PC-9 (cell line): ENCODE data around the gene EML3.

ENCODE experiments used
- EZH2 ChIP-seq: fragments of 200-600 bp; sonication (generic); IDR thresholded peaks from 2 replicates; pipeline ENCODE4 v1.8.0; 2017; ENCODE audit warnings: antibody characterized with exemption, low read depth
- TF ChIP-seq, protein P1 (sequence below): fragments of 200-600 bp; sonication (generic); conservative IDR thresholded peaks from 2 replicates; pipeline ENCODE4 v1.6.1; 2017; ENCODE audit warnings: mixed run types, antibody characterized with exemption, mild to moderate bottlenecking, moderate library complexity

- TF ChIP-seq, protein P1, sequence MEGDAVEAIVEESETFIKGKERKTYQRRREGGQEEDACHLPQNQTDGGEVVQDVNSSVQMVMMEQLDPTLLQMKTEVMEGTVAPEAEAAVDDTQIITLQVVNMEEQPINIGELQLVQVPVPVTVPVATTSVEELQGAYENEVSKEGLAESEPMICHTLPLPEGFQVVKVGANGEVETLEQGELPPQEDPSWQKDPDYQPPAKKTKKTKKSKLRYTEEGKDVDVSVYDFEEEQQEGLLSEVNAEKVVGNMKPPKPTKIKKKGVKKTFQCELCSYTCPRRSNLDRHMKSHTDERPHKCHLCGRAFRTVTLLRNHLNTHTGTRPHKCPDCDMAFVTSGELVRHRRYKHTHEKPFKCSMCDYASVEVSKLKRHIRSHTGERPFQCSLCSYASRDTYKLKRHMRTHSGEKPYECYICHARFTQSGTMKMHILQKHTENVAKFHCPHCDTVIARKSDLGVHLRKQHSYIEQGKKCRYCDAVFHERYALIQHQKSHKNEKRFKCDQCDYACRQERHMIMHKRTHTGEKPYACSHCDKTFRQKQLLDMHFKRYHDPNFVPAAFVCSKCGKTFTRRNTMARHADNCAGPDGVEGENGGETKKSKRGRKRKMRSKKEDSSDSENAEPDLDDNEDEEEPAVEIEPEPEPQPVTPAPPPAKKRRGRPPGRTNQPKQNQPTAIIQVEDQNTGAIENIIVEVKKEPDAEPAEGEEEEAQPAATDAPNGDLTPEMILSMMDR, result no peak
- TF ChIP-seq EZH2, result no peak
These were observed 740 bp downstream of the EML3 start for GRCh38 chr11:62611705-62612365.
